Mucosa of rectum (tissue), 2 donors: ENCODE data around the gene GIMAP5.
A peak's percentile ranks its signal among the peaks of the same experiment; 100 is the strongest.

ENCODE experiments used
- H3K27ac ChIP-seq, 2 donors: one replicate each; pipeline ENCODE4 v1.7.0; 2013; ENCODE audit warnings: inconsistent platforms in 2 of 2, low read depth in 2 of 2, low read length in 2 of 2
- H3K27me3 ChIP-seq, 2 donors: one replicate each; pipeline ENCODE4 v1.7.0; 2013; ENCODE audit warnings: low read length in 2 of 2; ENCODE audit not compliant: control insufficient read depth in 2 of 2, insufficient read depth in 2 of 2
- H3K36me3 ChIP-seq, 2 donors: one replicate each; pipeline ENCODE4 v1.7.0; 2013; ENCODE audit warnings: low read length in 2 of 2; ENCODE audit not compliant: control insufficient read depth in 2 of 2, insufficient read depth in 2 of 2
- H3K4me1 ChIP-seq, 2 donors: one replicate each; pipeline ENCODE4 v1.7.0; 2013; ENCODE audit warnings: low read length in 2 of 2, mild to moderate bottlenecking in 1 of 2; ENCODE audit not compliant: control insufficient read depth in 2 of 2, insufficient read depth in 2 of 2
- H3K4me3 ChIP-seq, 2 donors: one replicate each; pipeline ENCODE4 v1.7.0; 2013; ENCODE audit warnings: low read length in 2 of 2
- H3K9ac ChIP-seq, 2 donors: one replicate each; pipeline ENCODE4 v1.7.0; 2013; ENCODE audit warnings: low read length in 2 of 2, low read depth in 1 of 2, mild to moderate bottlenecking in 1 of 2
- H3K9me3 ChIP-seq, 2 donors: one replicate each; pipeline ENCODE4 v1.7.0; 2013; ENCODE audit warnings: low read length in 2 of 2; ENCODE audit not compliant: control insufficient read depth in 2 of 2
- donor health status: healthy.
- donor health status: Normal muscosa, but diverticular disease.

Gene GIMAP5

GRCh38 chr7:150719960-150720891 is 17.0 kb upstream of the GIMAP5 start:
- Histone ChIP-seq H3K9ac (no peak overlapping the region), H3K27ac (no peak overlapping the region), H3K36me3 (no peaks in the 10 kb centered on the region), H3K27me3 (no peaks in the 10 kb centered on the region), H3K9me3 (no peaks in the 10 kb centered on the region), H3K4me1 (peaks cover 0 to 5% of the 10 kb centered on the region in 2 donors), H3K4me3 (no peak overlapping the region)

DNA sequence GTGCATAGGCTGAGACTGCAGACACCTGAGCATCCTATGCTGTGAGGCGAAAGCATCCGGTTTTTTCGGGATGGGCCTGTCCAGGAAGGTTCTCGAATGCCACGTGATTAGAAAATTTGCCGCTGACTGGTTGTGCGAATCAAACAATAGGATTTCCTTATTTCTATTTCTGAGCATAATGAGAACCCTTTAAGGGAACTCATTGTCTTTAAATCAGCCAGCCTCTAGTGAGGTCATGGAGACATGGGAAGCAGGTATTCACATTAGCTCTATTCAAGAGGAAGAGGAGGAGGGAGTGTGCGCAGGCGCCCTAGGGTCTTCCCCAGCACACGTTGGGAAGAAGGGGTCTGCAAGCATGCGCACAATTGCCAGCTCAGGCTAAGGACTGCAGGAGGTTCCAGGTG is 15.2 kb upstream of the GIMAP5 start:
- no peak overlapping the region for H3K9ac ChIP-seq
- no peaks in the 10 kb centered on the region for H3K4me1 ChIP-seq
- H3K27ac ChIP-seq = peak overlapping the region in 1 of 2 donors; percentile 16
- no peaks in the 10 kb centered on the region for H3K27me3 ChIP-seq
- H3K36me3 ChIP-seq = no peaks in the 10 kb centered on the region
- peaks cover 0 to 4% of the 10 kb centered on the region in 2 donors for H3K9me3 ChIP-seq
- no peak overlapping the region for H3K4me3 ChIP-seq

GRCh38 chr7:150722431-150722931 is 14.7 kb upstream of the GIMAP5 start:
- no peak overlapping the region for H3K4me3 ChIP-seq
- H3K9ac ChIP-seq = no peak overlapping the region

DNA sequence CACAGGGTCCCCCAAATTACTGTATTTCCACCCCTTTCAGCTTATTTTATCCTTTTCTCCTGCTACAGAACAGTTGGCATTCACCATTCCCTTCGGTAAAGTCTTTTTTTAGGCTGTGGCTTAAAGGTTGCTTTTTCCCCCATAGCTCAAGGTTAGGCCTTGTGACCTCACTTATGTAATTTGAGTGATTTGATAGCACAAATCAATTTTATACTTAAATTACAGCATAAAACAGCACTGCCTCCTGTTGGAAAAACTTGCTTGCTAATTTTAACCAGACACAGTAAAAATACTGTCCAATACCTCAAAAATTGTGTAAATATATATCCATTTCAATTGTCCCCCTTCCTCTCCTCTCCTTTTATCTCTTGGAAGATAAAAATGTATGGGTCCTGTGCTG is 13.8 kb upstream of the GIMAP5 start:
- no peaks in the 10 kb centered on the region for H3K36me3 ChIP-seq
- no peak overlapping the region for H3K9ac ChIP-seq
- no peak overlapping the region for H3K4me3 ChIP-seq
- H3K4me1 ChIP-seq = peaks cover 0 to 4% of the 10 kb centered on the region in 2 donors
- peaks cover 0 to 4% of the 10 kb centered on the region in 2 donors for H3K9me3 ChIP-seq
- H3K27me3 ChIP-seq = no peaks in the 10 kb centered on the region
- no peak overlapping the region for H3K27ac ChIP-seq

More at GRCh38 chr7:150722431-150722931, 14.7 kb upstream of the GIMAP5 start:
- H3K27me3 ChIP-seq = no peaks in the 10 kb centered on the region
- no peaks in the 10 kb centered on the region for H3K4me1 ChIP-seq
- H3K9me3 ChIP-seq = peaks cover 0 to 4% of the 10 kb centered on the region in 2 donors
- peak overlapping the region in 1 of 2 donors; percentile 16 for H3K27ac ChIP-seq
- no peaks in the 10 kb centered on the region for H3K36me3 ChIP-seq

DNA sequence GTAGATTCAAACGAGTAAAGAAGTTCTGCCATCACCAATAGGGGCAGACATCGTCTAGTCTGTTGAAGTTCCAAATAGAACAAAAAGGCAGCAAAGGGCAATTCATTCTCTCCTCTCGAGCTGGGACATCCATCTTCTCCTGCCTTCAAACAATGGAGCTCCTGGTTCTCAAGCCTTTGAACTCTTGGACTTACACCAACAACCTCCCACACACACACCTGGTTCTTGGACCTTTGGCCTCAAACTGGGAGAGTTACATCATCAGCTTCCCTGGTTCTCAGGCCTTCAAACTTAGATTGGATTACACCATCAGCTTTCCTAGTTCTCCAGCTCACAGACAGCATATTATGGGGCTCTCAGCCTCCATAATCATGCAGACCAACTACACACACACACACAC is 9.8 kb upstream of the GIMAP5 start:
- H3K4me3 ChIP-seq = no peak overlapping the region
- H3K27ac ChIP-seq = peak overlapping the region in 1 of 2 donors; percentile 47
- no peaks in the 10 kb centered on the region for H3K36me3 ChIP-seq
- no peak overlapping the region for H3K9ac ChIP-seq
- peaks cover 0 to 4% of the 10 kb centered on the region in 2 donors for H3K4me1 ChIP-seq
- H3K27me3 ChIP-seq = no peaks in the 10 kb centered on the region
- peaks cover 0 to 4% of the 10 kb centered on the region in 2 donors for H3K9me3 ChIP-seq

GRCh38 chr7:150728011-150728410 is 9.2 kb upstream of the GIMAP5 start:
- Histone ChIP-seq H3K4me1 (peaks cover 0 to 4% of the 10 kb centered on the region in 2 donors), H3K27ac (no peak overlapping the region), H3K9me3 (peaks cover 0 to 4% of the 10 kb centered on the region in 2 donors), H3K4me3 (no peak overlapping the region), H3K36me3 (no peaks in the 10 kb centered on the region), H3K9ac (no peak overlapping the region), H3K27me3 (no peaks in the 10 kb centered on the region)

GRCh38 chr7:150728609-150729008 is 8.6 kb upstream of the GIMAP5 start:
- Histone ChIP-seq H3K4me1 (peaks cover 0 to 4% of the 10 kb centered on the region in 2 donors), H3K4me3 (no peak overlapping the region), H3K27ac (no peak overlapping the region), H3K9me3 (peaks cover 0 to 4% of the 10 kb centered on the region in 2 donors), H3K9ac (no peak overlapping the region), H3K36me3 (no peaks in the 10 kb centered on the region), H3K27me3 (no peaks in the 10 kb centered on the region)

DNA sequence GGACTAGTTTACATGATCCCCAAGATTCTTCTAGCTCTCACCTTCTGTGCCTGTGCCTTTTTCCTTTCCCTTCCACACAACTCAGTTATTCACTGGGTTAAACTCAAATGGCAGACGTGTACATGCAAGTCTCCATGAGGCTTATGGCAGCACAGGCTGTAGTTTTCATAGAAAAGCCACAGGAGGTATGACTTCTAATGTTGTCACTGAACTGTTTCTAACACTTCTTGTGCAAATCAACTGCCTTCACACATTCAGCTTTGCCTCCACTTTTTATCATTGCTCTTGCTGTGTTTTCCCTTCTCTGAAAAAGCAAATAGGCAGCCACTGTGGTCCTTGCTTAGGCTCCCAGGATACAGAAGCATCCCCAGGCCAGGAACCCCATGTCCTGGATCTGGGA is 5.3 kb upstream of the GIMAP5 start:
- Histone ChIP-seq H3K27ac (peak overlapping the region in 1 of 2 donors; percentile 6), H3K9ac (no peak overlapping the region), H3K4me1 (peaks cover 0 to 4% of the 10 kb centered on the region in 2 donors), H3K9me3 (no peaks in the 10 kb centered on the region), H3K36me3 (no peaks in the 10 kb centered on the region), H3K27me3 (no peaks in the 10 kb centered on the region), H3K4me3 (no peak overlapping the region)

GRCh38 chr7:150732786-150733481 is 4.3 kb upstream of the GIMAP5 start:
- Histone ChIP-seq H3K36me3 (no peaks in the 10 kb centered on the region), H3K9me3 (no peaks in the 10 kb centered on the region), H3K9ac (no peak overlapping the region), H3K4me1 (no peaks in the 10 kb centered on the region), H3K4me3 (no peak overlapping the region), H3K27ac (no peak overlapping the region), H3K27me3 (no peaks in the 10 kb centered on the region)
